Kidney epithelial cell (primary cell): ENCODE data around the gene HSPA2. TPM values are rescaled to one million over a fixed set of nuclear protein-coding genes. Genes with fewer than 3 reads are reported as not detected.
A peak's percentile ranks its signal among the peaks of the same experiment; 100 is the strongest.
"Not testable (repeated sequence)": the region's sequence is repeated elsewhere in the genome, so short reads cannot be mapped to it uniquely, and the experiment has no call there.

ENCODE experiments used
- DNase-seq: peaks from one replicate; pipeline ENCODE4 v3.0.0-alpha.2; 2010; ENCODE audit warnings: low read depth
- H3K27me3 ChIP-seq: 2 replicates; pipeline ENCODE4 v1.6.0; 2011; ENCODE audit warnings: low read length; ENCODE audit not compliant: control insufficient read depth, insufficient read depth
- H3K36me3 ChIP-seq: 2 replicates; pipeline ENCODE4 v1.5.1; 2011; ENCODE audit warnings: low read length; ENCODE audit not compliant: control insufficient read depth, insufficient read depth
- H3K4me3 ChIP-seq: 2 replicates; pipeline ENCODE4 v1.5.1; 2011; ENCODE audit warnings: low read depth, mild to moderate bottlenecking, control low read depth, low read length
- total RNA-seq: library from RNA; depleted of rRNA; stranded (reverse); fragments of >200 nt; gene quantifications from 2 replicates; pipeline ENCODE4 v1.2.3, GENCODE V29; 2015
- TF ChIP-seq, protein P1 (sequence below): IDR thresholded peaks from 2 replicates; pipeline ENCODE4 v1.5.1; 2011; ENCODE audit warnings: mild to moderate bottlenecking, moderate library complexity, low read length, control low read depth, inconsistent platforms; ENCODE audit not compliant: insufficient read depth, poor library complexity, severe bottlenecking

The HSPA2 gene
- total RNA-seq, 1 donor from 2014 or later, result 12.0 TPM

DNA sequence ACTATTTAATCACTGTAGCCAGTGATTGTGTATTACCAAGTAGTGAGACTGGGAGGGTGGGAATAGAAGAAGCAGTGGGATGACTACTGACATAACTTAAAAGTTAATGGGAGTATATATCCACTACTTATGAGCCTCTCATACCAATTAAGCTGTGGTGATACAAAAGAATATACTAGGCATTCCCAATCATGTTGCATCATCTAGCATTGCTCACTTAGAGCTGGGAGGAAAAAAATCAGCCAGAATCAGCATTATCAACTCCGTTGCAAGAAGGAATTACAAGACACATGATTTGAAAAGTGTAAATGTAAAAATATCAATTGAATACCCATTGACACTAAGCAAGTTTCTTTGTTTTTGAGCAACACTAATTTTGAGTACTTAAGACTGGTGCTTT, 8.5 kb downstream of the HSPA2 start:
- Histone ChIP-seq H3K27me3 (no peaks in the 10 kb centered on the region), H3K36me3 (no peaks in the 10 kb centered on the region), H3K4me3 (no peak overlapping the region)
- TF ChIP-seq, protein P1, sequence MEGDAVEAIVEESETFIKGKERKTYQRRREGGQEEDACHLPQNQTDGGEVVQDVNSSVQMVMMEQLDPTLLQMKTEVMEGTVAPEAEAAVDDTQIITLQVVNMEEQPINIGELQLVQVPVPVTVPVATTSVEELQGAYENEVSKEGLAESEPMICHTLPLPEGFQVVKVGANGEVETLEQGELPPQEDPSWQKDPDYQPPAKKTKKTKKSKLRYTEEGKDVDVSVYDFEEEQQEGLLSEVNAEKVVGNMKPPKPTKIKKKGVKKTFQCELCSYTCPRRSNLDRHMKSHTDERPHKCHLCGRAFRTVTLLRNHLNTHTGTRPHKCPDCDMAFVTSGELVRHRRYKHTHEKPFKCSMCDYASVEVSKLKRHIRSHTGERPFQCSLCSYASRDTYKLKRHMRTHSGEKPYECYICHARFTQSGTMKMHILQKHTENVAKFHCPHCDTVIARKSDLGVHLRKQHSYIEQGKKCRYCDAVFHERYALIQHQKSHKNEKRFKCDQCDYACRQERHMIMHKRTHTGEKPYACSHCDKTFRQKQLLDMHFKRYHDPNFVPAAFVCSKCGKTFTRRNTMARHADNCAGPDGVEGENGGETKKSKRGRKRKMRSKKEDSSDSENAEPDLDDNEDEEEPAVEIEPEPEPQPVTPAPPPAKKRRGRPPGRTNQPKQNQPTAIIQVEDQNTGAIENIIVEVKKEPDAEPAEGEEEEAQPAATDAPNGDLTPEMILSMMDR, result no peak
- no peak for DNase-seq

DNA sequence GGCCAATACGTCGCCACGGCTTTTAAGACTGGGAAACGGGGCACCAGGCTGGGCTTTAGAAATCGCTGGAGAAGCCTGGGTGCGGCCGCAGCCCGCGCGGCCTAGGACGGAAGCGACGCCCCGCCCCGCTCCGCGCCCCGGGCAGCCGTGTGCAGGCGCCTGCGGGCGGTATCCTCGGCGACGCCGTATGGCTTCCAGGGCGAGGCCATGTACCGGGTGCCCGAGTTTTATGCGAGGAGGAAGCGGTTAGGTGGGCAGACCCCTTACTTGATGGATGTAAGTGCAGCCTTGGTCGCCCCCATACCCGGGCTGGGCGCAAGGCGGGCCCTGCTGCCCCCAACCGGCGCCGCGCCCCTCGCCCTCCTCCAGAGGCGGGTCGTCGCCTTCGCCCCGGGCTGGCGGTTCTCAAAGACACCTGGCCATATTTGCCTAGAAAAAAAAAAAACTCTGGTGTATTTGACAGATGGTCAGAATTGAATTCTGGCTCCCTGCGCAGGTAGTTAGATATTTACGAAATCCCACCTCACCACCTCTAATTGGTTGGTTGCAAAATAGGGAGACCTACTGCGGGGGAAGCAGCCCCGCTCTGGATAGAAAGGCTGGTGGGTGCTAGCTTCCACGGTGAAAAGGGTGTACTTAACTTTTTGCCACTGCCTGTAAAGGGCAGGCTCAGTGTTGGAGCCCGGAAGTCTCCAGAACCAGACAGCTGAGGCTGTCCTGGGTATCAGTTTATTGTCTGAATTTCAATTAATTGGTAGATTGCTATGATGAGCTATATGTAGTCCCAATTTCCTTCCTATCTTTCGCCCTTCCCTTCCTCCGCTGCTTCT, 9.5 kb downstream of the HSPA2 start, which contains the start of gene PPP1R36:
PPP1R36 (plus strand) TSS at position 171 of the 830 bp plus-strand sequence; CDS start at position 208, 37 bp downstream.
- Histone ChIP-seq H3K4me3 (peak within 1 kb of the TSS; percentile 32), H3K27me3 (no peaks in the 10 kb centered on the region), H3K36me3 (no peaks in the 10 kb centered on the region)
- DNase-seq, result no peak
- TF ChIP-seq, protein P1, result no peak

DNA sequence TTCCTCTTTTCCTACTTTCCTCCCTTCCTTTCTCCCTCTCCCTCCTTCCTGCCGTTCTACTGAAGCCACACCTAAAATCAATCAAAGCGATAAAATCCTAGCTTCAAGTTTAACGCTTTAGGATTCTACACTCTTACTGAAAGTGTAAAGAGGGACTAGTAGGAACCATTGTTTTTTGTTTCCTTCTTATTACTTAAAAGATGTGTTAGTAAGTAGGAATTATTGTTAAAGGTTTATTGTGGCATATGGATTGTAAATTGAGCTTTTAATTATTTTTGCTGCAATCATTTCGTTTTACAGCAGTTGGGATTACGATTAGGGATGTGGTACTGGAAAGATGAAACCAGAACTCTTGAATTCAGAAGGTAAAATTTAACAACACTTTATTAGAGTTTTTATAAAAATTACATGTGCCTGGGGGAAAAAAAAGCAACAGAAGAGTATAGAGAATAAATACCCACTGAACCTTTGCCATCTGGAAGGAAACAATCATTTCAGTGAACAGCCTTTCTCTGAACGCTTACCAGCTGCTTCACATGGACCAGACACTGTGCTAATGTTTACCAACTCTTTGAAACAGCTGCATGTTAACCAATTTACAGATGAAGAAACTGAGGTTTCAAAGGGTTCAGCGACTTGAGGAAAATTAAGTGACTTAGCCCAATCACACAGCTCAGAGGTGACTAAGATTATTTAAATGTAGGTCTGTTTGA, 10.2 kb downstream of the HSPA2 start:
- H3K27me3 ChIP-seq, result no peaks in the 10 kb centered on the region
- no peaks in the 10 kb centered on the region for H3K36me3 ChIP-seq
- DNase-seq, result no peak
- no peak overlapping the region for H3K4me3 ChIP-seq
- TF ChIP-seq, protein P1, result no peak

DNA sequence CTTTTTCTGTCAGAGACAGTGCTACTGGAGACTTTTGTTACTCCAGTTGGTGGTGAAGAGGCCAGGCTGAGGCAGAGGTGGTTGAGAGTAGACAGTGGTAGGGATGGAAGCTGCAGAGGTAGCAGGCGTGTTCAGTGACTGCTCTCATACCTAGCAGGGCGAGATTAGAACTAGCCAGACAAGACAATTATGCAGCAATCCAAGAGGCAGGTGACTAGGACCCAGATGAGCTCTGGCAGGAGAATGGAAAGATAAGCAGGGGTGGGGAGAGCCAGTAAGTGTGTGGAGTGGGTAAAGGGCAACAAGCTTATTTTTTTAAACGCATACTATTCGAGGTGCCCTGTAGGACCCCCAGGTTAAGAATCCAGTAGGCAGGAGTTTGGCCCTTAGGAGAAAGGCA, 14.0 kb downstream of the HSPA2 start:
- Histone ChIP-seq H3K4me3 (no peak overlapping the region), H3K36me3 (no peaks in the 10 kb centered on the region), H3K27me3 (no peaks in the 10 kb centered on the region)
- DNase-seq, result no peak
- TF ChIP-seq, protein P1, result no peak

GRCh38 chr14:64556526-64556925, 16.0 kb downstream of the HSPA2 start:
- no peak overlapping the region for H3K4me3 ChIP-seq
- DNase-seq, result no peak
- no peaks in the 10 kb centered on the region for H3K27me3 ChIP-seq
- TF ChIP-seq, protein P1, result no peak
- H3K36me3 ChIP-seq, result no peaks in the 10 kb centered on the region

- DNase-seq, H3K27me3 ChIP-seq, H3K36me3 ChIP-seq, H3K4me3 ChIP-seq: not testable (repeated sequence)
Observed at GRCh38 chr14:64558216-64558615, 17.7 kb downstream of the HSPA2 start.
